Suprapubic skin (tissue), 3 donors: ENCODE data around the gene ATP13A3.

Experiments used
- CTCF ChIP-seq, 2 donors: fragments of 200-600 bp in 1 of 2; fragments of 450-650 bp in 1 of 2; sonication (generic) in 1 of 2; IDR thresholded peaks; one replicate each; pipeline ENCODE4 v1.5.1; 2016 to 2019; ENCODE audit warnings: antibody characterized with exemption in 2 of 2, mild to moderate bottlenecking in 1 of 2, moderate library complexity in 1 of 2
- EP300 ChIP-seq: sonication (generic); formaldehyde crosslinking; IDR thresholded peaks from one replicate; pipeline ENCODE4 v1.6.1; 2017; ENCODE audit warnings: antibody characterized with exemption

- TF ChIP-seq EP300: no peak
- TF ChIP-seq CTCF (IDR thresholded peaks at IDR 0.05): no peak
Measured at GRCh38 chr3:194460566-194460965, 26.2 kb downstream of the ATP13A3 start.
